Right lobe of liver (tissue), 4 donors: ENCODE data around the gene CDT1.

ENCODE experiments used
- POLR2A ChIP-seq: fragments of 450-650 bp; IDR thresholded peaks from one replicate; pipeline ENCODE4 v1.6.1; 2017; ENCODE audit warnings: antibody characterized with exemption, mild to moderate bottlenecking
- TF ChIP-seq, protein P1 (sequence below), 4 donors: fragments of 200-600 bp in 3 of 4; fragments of 450-650 bp in 1 of 4; IDR thresholded peaks; one replicate each; pipeline versions ENCODE4 v1.5.1 to v1.8.0; 2016 to 2022; ENCODE audit warnings: antibody characterized with exemption in 4 of 4, mild to moderate bottlenecking in 2 of 4
- donor health status: DM: no; HTN: no; CAD: no.
- donor health status: DM: no; HTN: no; CAD: no.
- donor health status: DM: no; HTN: yes; CAD: no.

DNA sequence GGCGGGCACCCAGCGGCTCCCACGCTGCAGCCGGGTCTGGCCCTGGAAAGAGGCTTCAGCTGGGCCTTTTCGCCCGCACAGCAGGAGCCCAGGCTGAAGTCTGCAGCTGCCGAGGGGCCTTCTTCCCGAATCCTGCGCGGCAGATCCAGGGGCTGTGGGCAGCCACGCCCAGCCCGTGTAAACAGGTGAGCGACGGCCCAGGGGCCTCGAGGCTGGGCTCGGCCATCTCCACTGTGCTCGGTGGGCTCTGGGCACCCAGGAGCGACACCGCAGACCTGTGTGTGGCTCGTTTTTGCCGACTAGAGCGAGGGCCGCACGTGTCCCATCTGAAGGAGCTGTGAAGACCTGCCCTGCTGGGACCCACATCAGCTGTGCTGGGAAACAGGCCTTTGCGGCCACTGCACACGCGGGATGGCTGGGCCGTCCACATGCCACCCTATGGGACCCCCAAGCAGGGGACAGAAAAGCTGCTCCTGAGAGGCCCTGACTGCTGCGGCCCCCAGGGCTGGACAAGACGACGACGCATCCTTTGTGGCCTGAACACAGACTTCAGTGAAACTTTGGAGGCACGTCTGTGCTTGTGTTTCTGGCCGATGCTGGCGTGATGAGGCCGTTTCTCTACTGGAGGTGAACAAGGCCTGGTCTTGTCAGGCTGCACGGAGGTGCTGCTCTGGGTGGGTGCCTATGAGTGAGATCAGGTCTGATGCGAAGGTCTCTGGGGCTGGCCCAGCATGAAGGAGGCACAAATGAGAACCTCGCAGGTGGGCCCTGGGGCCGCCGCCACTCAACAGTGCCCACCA lies 13.3 kb downstream of the CDT1 start:
- TF ChIP-seq, protein P1, sequence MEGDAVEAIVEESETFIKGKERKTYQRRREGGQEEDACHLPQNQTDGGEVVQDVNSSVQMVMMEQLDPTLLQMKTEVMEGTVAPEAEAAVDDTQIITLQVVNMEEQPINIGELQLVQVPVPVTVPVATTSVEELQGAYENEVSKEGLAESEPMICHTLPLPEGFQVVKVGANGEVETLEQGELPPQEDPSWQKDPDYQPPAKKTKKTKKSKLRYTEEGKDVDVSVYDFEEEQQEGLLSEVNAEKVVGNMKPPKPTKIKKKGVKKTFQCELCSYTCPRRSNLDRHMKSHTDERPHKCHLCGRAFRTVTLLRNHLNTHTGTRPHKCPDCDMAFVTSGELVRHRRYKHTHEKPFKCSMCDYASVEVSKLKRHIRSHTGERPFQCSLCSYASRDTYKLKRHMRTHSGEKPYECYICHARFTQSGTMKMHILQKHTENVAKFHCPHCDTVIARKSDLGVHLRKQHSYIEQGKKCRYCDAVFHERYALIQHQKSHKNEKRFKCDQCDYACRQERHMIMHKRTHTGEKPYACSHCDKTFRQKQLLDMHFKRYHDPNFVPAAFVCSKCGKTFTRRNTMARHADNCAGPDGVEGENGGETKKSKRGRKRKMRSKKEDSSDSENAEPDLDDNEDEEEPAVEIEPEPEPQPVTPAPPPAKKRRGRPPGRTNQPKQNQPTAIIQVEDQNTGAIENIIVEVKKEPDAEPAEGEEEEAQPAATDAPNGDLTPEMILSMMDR (IDR thresholded peaks at IDR 0.05), result no peak
- no peak for TF ChIP-seq POLR2A
